Mucosa of rectum (tissue), 2 donors: ENCODE results near the gene MAP2K4.
"Not testable (repeated sequence)": the region's sequence is repeated elsewhere in the genome, so short reads cannot be mapped to it uniquely, and the experiment has no call there.

Source experiments
- H3K27ac ChIP-seq, 2 donors: one replicate each; pipeline ENCODE4 v1.7.0; 2013; ENCODE audit warnings: inconsistent platforms in 2 of 2, low read depth in 2 of 2, low read length in 2 of 2
- H3K27me3 ChIP-seq, 2 donors: one replicate each; pipeline ENCODE4 v1.7.0; 2013; ENCODE audit warnings: low read length in 2 of 2; ENCODE audit not compliant: control insufficient read depth in 2 of 2, insufficient read depth in 2 of 2
- H3K36me3 ChIP-seq, 2 donors: one replicate each; pipeline ENCODE4 v1.7.0; 2013; ENCODE audit warnings: low read length in 2 of 2; ENCODE audit not compliant: control insufficient read depth in 2 of 2, insufficient read depth in 2 of 2
- H3K4me1 ChIP-seq, 2 donors: one replicate each; pipeline ENCODE4 v1.7.0; 2013; ENCODE audit warnings: low read length in 2 of 2, mild to moderate bottlenecking in 1 of 2; ENCODE audit not compliant: control insufficient read depth in 2 of 2, insufficient read depth in 2 of 2
- H3K4me3 ChIP-seq, 2 donors: one replicate each; pipeline ENCODE4 v1.7.0; 2013; ENCODE audit warnings: low read length in 2 of 2
- H3K9ac ChIP-seq, 2 donors: one replicate each; pipeline ENCODE4 v1.7.0; 2013; ENCODE audit warnings: low read length in 2 of 2, low read depth in 1 of 2, mild to moderate bottlenecking in 1 of 2
- H3K9me3 ChIP-seq, 2 donors: one replicate each; pipeline ENCODE4 v1.7.0; 2013; ENCODE audit warnings: low read length in 2 of 2; ENCODE audit not compliant: control insufficient read depth in 2 of 2
- donor health status: healthy.
- donor health status: Normal muscosa, but diverticular disease.

MAP2K4 gene

DNA sequence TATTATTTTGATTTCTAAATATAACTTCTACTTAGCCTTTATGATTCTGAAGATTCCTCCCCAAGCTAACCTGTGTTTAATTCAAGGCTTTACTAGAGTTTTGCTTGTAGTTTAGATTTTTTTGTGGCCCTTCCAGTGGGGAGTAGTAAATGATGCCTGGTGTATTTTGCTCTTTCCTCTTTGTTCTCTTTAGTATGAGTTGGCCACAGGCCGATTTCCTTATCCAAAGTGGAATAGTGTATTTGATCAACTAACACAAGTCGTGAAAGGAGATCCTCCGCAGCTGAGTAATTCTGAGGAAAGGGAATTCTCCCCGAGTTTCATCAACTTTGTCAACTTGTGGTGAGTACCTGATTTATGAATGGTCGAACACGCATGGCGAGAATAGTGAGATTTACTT, 108.3 kb downstream of the MAP2K4 start:
- Histone ChIP-seq H3K27me3 (no peaks in the 10 kb centered on the region), H3K27ac (no peak overlapping the region), H3K9ac (no peak overlapping the region), H3K4me1 (no peaks in the 10 kb centered on the region), H3K4me3 (no peak overlapping the region), H3K36me3 (peaks cover 45 to 47% of the 10 kb centered on the region in 2 donors), H3K9me3 (peaks cover 0 to 3% of the 10 kb centered on the region in 2 donors)

DNA sequence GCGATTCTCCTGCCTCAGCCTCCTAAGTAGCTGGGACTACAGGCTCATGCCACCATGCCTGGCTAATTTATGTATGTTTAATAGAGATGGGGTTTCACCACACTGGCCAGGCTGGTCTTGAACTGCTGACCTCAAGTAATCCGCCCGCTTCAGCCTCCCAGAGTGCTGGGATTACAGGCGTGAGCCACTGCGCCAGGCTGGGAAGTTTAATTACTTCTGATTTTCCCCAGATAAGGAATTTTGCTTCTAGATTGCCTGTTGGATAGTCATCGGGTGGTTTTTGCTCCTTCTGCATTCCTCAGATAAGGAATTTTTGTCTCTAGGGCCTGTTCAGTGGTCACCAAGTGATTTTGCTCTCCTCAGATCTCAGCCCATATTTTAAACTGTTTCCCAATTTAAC, 112.5 kb downstream of the MAP2K4 start:
- H3K27me3 ChIP-seq, result no peaks in the 10 kb centered on the region
- H3K4me1 ChIP-seq, result no peaks in the 10 kb centered on the region
- peaks cover 20 to 29% of the 10 kb centered on the region in 2 donors for H3K36me3 ChIP-seq
- no peak overlapping the region for H3K4me3 ChIP-seq
- H3K9me3 ChIP-seq, result no peaks in the 10 kb centered on the region
- no peak overlapping the region for H3K27ac ChIP-seq
- H3K9ac ChIP-seq, result no peak overlapping the region

DNA sequence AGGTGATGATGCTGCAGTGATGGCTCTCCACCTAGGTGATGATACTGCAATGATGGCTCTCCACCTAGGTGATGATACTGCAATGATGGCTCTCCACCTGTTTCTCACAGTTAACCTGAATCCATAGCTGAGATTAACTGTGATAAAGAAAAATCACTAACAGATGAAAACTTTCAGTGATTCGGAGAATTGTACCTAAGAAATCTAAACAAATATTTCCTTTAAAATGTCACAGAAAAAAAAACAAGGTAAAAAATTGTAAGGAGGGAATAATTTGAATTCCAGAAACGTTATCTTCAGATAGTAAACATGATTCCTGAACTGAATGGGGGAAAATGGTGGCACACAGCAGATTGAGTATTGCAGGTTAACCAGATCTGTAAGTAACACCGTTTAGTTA, 113.4 kb downstream of the MAP2K4 start:
- Histone ChIP-seq H3K36me3 (peaks cover 12 to 23% of the 10 kb centered on the region in 2 donors), H3K27ac (no peak overlapping the region)

DNA sequence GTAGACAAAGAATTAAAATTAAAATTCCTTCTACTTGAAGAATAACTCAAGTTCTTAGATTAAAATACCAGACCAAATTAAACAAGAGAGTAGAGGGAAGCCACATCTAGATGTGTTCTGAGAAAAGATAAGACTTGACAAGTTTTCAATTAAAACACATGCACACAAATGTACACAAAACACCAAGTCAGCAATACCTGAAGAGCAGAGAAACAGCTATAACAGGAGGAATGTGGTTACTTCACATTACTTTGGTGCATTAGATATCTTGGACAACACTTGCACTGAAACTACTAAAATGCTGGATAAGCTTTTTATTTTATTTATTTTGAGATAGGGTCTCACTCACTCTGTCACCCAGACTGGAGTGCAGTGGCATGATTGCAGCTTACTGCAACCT, 113.9 kb downstream of the MAP2K4 start:
- Histone ChIP-seq H3K27ac (no peak overlapping the region), H3K27me3 (no peaks in the 10 kb centered on the region), H3K9me3 (no peaks in the 10 kb centered on the region), H3K9ac (no peak overlapping the region), H3K4me1 (no peaks in the 10 kb centered on the region), H3K36me3 (peaks cover 7 to 18% of the 10 kb centered on the region in 2 donors), H3K4me3 (no peak overlapping the region)

More for the DNA sequence above, 113.4 kb downstream of the MAP2K4 start:
- Histone ChIP-seq H3K9ac (no peak overlapping the region), H3K4me1 (no peaks in the 10 kb centered on the region), H3K9me3 (no peaks in the 10 kb centered on the region), H3K4me3 (no peak overlapping the region), H3K27me3 (no peaks in the 10 kb centered on the region)

DNA sequence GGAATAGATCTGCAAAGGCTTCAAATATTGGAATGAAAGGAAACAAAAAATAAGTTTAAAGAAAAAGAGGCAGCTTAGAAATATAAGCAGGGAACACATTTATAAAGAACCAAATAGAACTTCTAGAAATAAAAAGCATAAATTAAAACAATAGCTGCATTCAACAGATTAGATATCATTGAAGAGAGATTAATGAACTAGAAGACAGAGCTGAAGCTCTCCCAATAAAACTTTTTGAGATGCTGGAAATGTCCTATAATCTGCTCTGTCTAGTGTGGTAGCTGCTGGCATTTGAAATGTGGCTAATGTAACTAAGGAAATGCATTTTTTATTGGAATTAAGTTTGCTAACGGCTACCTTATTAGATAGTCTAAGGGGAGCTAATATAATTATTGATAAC, 115.6 kb downstream of the MAP2K4 start:
- Histone ChIP-seq H3K4me1 (no peaks in the 10 kb centered on the region), H3K36me3 (peaks cover 11% of the 10 kb centered on the region in 2 donors), H3K27me3 (no peaks in the 10 kb centered on the region), H3K27ac (no peak overlapping the region), H3K9me3 (no peaks in the 10 kb centered on the region), H3K9ac (no peak overlapping the region), H3K4me3 (no peak overlapping the region)

DNA sequence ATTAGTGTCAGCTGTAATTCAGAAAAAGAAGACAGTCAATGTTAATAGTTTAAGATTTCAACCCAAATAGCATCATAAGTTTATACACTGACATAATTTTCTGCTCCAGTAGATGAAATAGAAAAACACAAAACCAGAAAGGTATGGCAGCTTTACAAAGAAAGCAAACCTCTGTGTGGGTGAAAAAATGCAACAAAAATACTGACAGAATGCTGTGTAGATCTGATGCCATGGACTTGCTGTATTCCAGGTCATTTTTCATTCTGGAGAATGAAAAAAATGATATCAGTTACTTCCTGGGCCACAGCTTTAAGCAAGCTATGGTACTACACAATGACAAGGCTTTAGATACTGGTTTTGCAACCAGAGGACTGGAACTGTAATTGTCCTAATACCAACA, 116.0 kb downstream of the MAP2K4 start:
- Histone ChIP-seq H3K27ac (no peak overlapping the region), H3K36me3 (peaks cover 15% of the 10 kb centered on the region in 2 donors), H3K4me1 (no peaks in the 10 kb centered on the region), H3K9me3 (no peaks in the 10 kb centered on the region), H3K27me3 (no peaks in the 10 kb centered on the region), H3K4me3 (no peak overlapping the region), H3K9ac (no peak overlapping the region)

DNA sequence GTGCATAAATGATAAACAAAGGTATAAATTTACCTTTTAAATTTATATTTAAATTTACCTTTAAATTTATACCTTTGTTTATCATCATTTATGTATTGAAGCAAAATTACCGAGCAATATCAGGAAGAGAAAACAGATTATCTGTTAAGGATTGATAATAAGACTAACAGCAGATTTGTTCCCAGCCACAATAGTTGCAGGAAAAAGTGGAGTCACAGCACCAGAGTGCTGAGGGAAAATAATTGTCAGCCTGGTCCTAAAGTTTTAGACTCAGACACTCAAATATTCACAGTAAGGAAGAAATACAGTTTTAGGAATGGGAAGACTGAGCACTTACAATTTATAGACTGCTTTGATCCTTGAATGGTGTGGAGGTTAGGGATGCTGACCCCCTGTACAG, 117.2 kb downstream of the MAP2K4 start:
- peaks cover 20 to 27% of the 10 kb centered on the region in 2 donors for H3K36me3 ChIP-seq

DNA sequence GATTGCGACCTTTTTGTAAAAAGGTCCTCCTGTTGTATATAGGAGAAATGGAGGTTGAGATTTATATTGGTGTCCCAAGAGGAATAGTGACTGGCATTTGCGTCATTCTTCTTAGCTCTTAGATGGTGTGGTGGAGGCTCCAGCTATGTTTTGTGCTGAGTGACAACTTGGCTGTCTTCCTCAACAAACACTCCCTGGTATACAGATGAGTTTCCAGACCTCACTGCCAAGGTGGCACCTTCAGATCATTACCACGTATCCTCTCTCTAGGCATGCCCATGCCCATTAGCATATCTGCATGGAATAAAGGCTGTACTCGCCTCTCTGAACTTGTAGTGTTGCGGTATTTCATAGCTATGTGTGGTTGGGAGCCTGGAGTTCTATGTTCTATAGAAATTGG, 120.0 kb downstream of the MAP2K4 start:
- Histone ChIP-seq H3K27ac (no peak overlapping the region), H3K4me3 (no peak overlapping the region), H3K9ac (no peak overlapping the region), H3K9me3 (no peaks in the 10 kb centered on the region), H3K36me3 (peaks cover 20 to 26% of the 10 kb centered on the region in 2 donors), H3K4me1 (no peaks in the 10 kb centered on the region), H3K27me3 (no peaks in the 10 kb centered on the region)

More for the DNA sequence above, 117.2 kb downstream of the MAP2K4 start:
- H3K27ac ChIP-seq, result no peak overlapping the region
- H3K4me3 ChIP-seq, result no peak overlapping the region
- H3K9ac ChIP-seq, result no peak overlapping the region
- H3K9me3 ChIP-seq, result no peaks in the 10 kb centered on the region
- H3K4me1 ChIP-seq, result no peaks in the 10 kb centered on the region
- H3K27me3 ChIP-seq, result no peaks in the 10 kb centered on the region

DNA sequence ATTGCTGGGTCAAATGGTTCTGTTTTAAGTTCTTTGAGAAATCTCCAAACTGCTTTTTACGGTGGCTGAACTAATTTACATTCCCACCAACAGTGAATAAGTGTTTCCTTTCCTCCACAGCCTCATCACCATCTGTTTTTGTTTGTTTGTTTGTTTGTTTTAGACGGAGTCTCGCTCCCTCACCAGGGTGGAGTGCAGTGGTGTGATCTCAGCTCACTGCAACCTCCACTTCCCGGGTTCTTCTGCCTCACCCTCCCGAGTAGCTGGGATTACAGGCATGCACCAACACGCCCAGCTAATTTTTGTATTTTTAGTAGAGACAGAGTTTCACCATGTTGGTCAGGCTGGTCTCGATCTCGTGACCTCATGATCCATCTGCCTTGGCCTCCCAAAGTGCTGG, 141.5 kb downstream of the MAP2K4 start:
- H3K9ac ChIP-seq, H3K9me3 ChIP-seq, H3K27ac ChIP-seq, H3K4me3 ChIP-seq, H3K4me1 ChIP-seq, H3K27me3 ChIP-seq, H3K36me3 ChIP-seq: not testable (repeated sequence)

DNA sequence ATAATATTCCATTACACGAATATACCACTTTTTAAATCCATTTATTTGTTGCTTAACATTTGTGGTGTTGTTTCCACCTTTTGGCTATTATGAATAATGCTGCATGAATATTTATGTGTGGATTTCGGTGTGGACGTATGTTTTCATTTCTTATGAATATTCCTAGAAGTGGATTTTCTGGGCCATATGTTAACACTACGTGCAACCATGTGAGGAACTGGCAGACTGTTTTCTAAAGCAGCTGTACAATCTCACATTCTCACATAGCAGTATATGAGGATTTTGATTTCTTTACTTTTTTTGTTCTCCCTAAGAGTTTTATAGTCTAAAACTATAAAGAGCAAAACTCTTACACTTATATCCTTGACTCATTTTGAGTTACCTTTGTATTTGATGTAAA, 143.4 kb downstream of the MAP2K4 start:
- Histone ChIP-seq H3K4me1 (no peaks in the 10 kb centered on the region), H3K9me3 (no peaks in the 10 kb centered on the region), H3K27me3 (no peaks in the 10 kb centered on the region), H3K4me3 (no peak overlapping the region), H3K36me3 (no peaks in the 10 kb centered on the region), H3K9ac (no peak overlapping the region), H3K27ac (no peak overlapping the region)
